ENCODE results near the gene MAP2K6.

The MAP2K6 gene

DNA sequence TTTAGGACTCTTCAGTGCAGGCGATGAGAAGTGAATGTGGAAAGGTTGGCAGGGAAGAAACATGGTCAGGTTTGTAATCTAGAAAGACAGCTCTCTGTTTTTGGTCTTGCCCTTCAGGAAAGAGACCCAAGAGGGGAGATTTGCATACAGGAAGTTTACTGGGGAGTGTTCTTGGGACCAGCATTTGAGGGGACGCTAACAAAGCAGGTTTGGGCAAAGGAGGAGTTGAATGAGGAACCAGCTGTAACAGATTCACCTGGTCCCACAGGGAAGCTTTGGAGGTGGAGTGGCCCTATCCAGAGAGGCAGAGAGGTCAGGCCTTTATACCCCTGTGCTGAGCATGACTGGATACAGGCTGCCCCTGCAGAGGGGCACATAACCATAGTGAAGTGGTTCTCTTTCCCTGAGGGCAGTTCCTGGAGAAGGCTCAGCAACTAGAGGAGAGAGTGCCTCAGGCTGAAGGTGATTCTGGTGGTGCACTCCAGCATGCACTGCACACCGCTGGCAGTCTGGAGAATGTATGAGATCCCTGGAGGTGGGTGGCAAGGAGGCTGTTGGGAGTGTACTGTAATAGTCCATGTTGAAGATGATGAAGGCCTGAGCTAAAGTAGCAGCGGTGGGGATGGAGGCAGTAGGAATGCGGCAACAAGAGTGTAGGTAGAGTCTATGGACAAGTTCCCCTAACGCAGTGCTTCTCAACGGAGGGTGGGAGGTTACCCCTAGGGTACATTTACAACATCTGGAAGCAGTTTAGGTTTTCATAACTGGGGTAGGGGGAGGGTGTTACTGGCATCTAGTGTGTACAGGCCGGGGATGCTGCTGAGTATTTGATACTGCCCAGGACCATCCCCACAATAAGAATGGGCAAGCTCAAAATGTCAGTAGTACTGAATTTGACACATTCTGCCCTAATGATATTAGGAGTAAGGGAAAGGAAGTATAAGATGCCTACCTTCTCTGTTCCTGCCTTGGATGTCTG lies 37.2 kb downstream of the MAP2K6 start:
- Mint-ChIP-seq H3K9me3 (no peaks in the 10 kb centered on the region), H3K36me3 (ENCODE audit: low read depth) (peaks cover 4% of the 10 kb centered on the region), H3K27me3 (ENCODE audit: low read depth) (peaks cover 4% of the 10 kb centered on the region), H3K27ac (peak overlapping the region in 1 of 3 experiments; percentile 27), H3K4me1 (peaks cover 19% of the 10 kb centered on the region), H3K4me3 (no peak overlapping the region)
- no peak for TF ChIP-seq CTCF (IDR thresholded peaks at IDR 0.05; ENCODE audit: unreplicated experiment in 3 of 3)

DNA sequence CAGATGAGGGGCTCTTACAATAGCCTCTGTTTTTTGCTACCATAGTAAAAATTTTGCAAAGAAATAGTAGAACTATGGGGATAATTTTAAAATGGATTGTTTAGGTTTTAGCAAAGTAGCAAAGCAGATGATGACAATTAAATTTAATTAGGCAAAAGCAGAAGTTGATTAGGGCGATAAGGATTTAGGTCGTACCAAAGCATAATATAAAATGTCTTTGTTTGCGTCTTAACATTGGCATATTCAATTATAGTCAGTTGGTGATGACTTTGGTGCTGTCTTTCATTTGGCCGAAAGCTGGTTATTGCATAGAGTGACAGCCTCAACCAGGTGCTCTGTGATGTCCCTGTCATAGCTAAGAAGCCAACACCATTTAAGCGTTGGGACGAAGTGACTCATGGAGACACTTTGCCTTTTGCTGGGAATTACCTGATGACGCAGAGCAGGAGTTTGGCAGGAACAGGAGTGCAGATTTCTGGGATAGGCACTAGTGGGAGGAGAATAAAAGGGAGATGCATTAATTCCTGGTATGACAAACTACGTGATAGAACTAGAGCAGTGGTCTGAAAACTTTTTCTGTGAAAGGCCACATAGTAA lies 38.3 kb downstream of the MAP2K6 start:
- Mint-ChIP-seq H3K27me3 (ENCODE audit: low read depth) (no peaks in the 10 kb centered on the region), H3K27ac (no peak overlapping the region), H3K4me3 (no peak overlapping the region), H3K9me3 (no peaks in the 10 kb centered on the region), H3K36me3 (ENCODE audit: low read depth) (peaks cover 7% of the 10 kb centered on the region), H3K4me1 (peaks cover 15% of the 10 kb centered on the region)
- no peak for TF ChIP-seq CTCF (IDR thresholded peaks at IDR 0.05; ENCODE audit: unreplicated experiment in 3 of 3)

GRCh38 chr17:69454051-69454450 lies 39.6 kb downstream of the MAP2K6 start:
- no peak for TF ChIP-seq CTCF (IDR thresholded peaks at IDR 0.05; ENCODE audit: unreplicated experiment in 3 of 3)
- H3K9me3 Mint-ChIP-seq = no peaks in the 10 kb centered on the region
- no peak overlapping the region for H3K4me3 Mint-ChIP-seq
- peaks cover 3% of the 10 kb centered on the region for H3K4me1 Mint-ChIP-seq
- H3K27ac Mint-ChIP-seq = no peak overlapping the region
- no peaks in the 10 kb centered on the region for H3K27me3 Mint-ChIP-seq (ENCODE audit: low read depth)
- H3K36me3 Mint-ChIP-seq (ENCODE audit: low read depth) = peaks cover 7% of the 10 kb centered on the region

- TF ChIP-seq CTCF (IDR thresholded peaks at IDR 0.05; ENCODE audit: unreplicated experiment in 3 of 3) = no peak
- H3K27ac Mint-ChIP-seq = no peak overlapping the region
- H3K36me3 Mint-ChIP-seq (ENCODE audit: low read depth) = peaks cover 7% of the 10 kb centered on the region
- peaks cover 3% of the 10 kb centered on the region for H3K4me1 Mint-ChIP-seq
- H3K27me3 Mint-ChIP-seq (ENCODE audit: low read depth) = no peaks in the 10 kb centered on the region
- H3K9me3 Mint-ChIP-seq = no peaks in the 10 kb centered on the region
- H3K4me3 Mint-ChIP-seq = no peak overlapping the region
Observed at GRCh38 chr17:69455040-69455439, 40.5 kb downstream of the MAP2K6 start.

GRCh38 chr17:69457603-69458002 lies 43.1 kb downstream of the MAP2K6 start:
- Mint-ChIP-seq H3K27ac (no peak overlapping the region), H3K4me3 (no peak overlapping the region), H3K27me3 (ENCODE audit: low read depth) (no peaks in the 10 kb centered on the region), H3K9me3 (no peaks in the 10 kb centered on the region), H3K4me1 (peaks cover 7% of the 10 kb centered on the region), H3K36me3 (ENCODE audit: low read depth) (peaks cover 7% of the 10 kb centered on the region)
- no peak for TF ChIP-seq CTCF (IDR thresholded peaks at IDR 0.05; ENCODE audit: unreplicated experiment in 3 of 3)

Data from nephron (organoid).